Stimulated activated CD8-positive, alpha-beta memory T cell treated with anti-CD3 and anti-CD28 coated beads, Interleukin-12 subunit alpha, Interleukin-12 subunit beta, amount 100 ng/mL, for 24 hours (primary cell): ENCODE data around the gene ORC5.

ENCODE experiments used
- DNase-seq: peaks from one replicate; pipeline ENCODE4 v3.0.0-alpha.2; 2020; ENCODE audit errors: extremely low read depth

ORC5 gene

GRCh38 chr7:104127204-104127603 is 80.6 kb downstream of the ORC5 start:
- DNase-seq = no peak

- no peak for DNase-seq
Measured at GRCh38 chr7:104126411-104126841, 81.4 kb downstream of the ORC5 start.

- DNase-seq = no peak
Measured at GRCh38 chr7:104124893-104125477, 82.8 kb downstream of the ORC5 start.

- no peak for DNase-seq
Measured at GRCh38 chr7:104124469-104124868, 83.3 kb downstream of the ORC5 start.

GRCh38 chr7:104123786-104124185 is 84.0 kb downstream of the ORC5 start:
- no peak for DNase-seq

GRCh38 chr7:104113788-104114187 is 94.0 kb downstream of the ORC5 start:
- no peak for DNase-seq

- no peak for DNase-seq
Measured at GRCh38 chr7:104112623-104113022, 95.2 kb downstream of the ORC5 start.

- DNase-seq = no peak
Measured at GRCh38 chr7:104111271-104111670, 96.5 kb downstream of the ORC5 start.

GRCh38 chr7:104106108-104106905 is 101.5 kb downstream of the ORC5 start:
- no peak for DNase-seq

- DNase-seq = no peak
Measured at GRCh38 chr7:104098890-104099289, 108.9 kb downstream of the ORC5 start.

- DNase-seq = no peak
Measured at GRCh38 chr7:104096683-104097082, 111.1 kb downstream of the ORC5 start.

- no peak for DNase-seq
Measured at GRCh38 chr7:104093127-104093526, 114.7 kb downstream of the ORC5 start.

- no peak for DNase-seq
Measured at GRCh38 chr7:104091242-104091641, 116.6 kb downstream of the ORC5 start.

GRCh38 chr7:104089612-104090011 is 118.2 kb downstream of the ORC5 start:
- DNase-seq = no peak

GRCh38 chr7:104089061-104089460 is 118.8 kb downstream of the ORC5 start:
- DNase-seq = no peak
